GM10248 (cell line): ENCODE results near the gene NAGK.

ENCODE experiments used
- CTCF ChIA-PET: fragments of 300-600 bp; sonication (Branson Sonifier 250); formaldehyde crosslinking; extraction: SDS; loops from one replicate; lab custom pipeline; 2021; ENCODE audit warnings: antibody characterized with exemption; lab: Yijun Ruan, JAX
- POLR2A ChIA-PET: fragments of 350-650 bp; sonication (Branson Sonifier 250); formaldehyde crosslinking; extraction: SDS; loops from one replicate; lab custom pipeline; 2020; ENCODE audit warnings: antibody characterized with exemption; lab: Yijun Ruan, JAX
- DNase-seq: peaks from one replicate; pipeline ENCODE4 v3.0.0; 2012; ENCODE audit errors: extremely low spot score
- TF ChIP-seq, protein P1 (sequence below): IDR thresholded peaks from 2 replicates; pipeline ENCODE4 v1.5.1; 2012; ENCODE audit warnings: mild to moderate bottlenecking, low read depth; ENCODE audit errors: extremely low read depth, missing control alignments, control extremely low read depth

Gene NAGK

DNA sequence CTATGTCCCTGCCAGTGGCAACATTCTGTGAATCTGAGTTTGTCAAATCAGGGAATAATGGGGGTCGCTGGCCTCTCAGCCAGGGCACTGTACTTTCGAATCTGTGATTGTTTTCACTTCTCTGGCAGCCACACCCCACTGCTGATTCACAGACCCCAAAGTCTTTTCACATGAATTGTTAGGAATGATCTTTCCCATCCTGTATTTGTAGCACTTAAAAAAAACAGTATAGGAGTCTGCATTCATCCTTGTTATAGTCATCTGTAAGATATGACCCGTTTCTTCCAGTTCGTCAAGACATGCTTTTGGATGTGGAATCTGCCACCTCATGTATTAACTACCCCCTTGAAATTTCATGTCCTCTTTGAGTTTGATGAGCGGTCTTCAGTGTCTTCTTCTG is 928 bp downstream of the NAGK start:
- TF ChIP-seq, protein P1, sequence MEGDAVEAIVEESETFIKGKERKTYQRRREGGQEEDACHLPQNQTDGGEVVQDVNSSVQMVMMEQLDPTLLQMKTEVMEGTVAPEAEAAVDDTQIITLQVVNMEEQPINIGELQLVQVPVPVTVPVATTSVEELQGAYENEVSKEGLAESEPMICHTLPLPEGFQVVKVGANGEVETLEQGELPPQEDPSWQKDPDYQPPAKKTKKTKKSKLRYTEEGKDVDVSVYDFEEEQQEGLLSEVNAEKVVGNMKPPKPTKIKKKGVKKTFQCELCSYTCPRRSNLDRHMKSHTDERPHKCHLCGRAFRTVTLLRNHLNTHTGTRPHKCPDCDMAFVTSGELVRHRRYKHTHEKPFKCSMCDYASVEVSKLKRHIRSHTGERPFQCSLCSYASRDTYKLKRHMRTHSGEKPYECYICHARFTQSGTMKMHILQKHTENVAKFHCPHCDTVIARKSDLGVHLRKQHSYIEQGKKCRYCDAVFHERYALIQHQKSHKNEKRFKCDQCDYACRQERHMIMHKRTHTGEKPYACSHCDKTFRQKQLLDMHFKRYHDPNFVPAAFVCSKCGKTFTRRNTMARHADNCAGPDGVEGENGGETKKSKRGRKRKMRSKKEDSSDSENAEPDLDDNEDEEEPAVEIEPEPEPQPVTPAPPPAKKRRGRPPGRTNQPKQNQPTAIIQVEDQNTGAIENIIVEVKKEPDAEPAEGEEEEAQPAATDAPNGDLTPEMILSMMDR = no peak
- CTCF ChIA-PET = interaction anchor here (0.7 to 6.1 kb wide), 10 partner anchors 10 to 213 kb away, joined by 3 to 49 read pairs (median 6); no protein-coding TSS in a partner anchor
- no peak for DNase-seq
- POLR2A ChIA-PET = interaction anchor here (0.6 to 2.9 kb wide), 3 partner anchors 61 to 873 kb away, joined by 3 to 9 read pairs (median 3); partner anchors contain the start of genes MCEE and MPHOSPH10

DNA sequence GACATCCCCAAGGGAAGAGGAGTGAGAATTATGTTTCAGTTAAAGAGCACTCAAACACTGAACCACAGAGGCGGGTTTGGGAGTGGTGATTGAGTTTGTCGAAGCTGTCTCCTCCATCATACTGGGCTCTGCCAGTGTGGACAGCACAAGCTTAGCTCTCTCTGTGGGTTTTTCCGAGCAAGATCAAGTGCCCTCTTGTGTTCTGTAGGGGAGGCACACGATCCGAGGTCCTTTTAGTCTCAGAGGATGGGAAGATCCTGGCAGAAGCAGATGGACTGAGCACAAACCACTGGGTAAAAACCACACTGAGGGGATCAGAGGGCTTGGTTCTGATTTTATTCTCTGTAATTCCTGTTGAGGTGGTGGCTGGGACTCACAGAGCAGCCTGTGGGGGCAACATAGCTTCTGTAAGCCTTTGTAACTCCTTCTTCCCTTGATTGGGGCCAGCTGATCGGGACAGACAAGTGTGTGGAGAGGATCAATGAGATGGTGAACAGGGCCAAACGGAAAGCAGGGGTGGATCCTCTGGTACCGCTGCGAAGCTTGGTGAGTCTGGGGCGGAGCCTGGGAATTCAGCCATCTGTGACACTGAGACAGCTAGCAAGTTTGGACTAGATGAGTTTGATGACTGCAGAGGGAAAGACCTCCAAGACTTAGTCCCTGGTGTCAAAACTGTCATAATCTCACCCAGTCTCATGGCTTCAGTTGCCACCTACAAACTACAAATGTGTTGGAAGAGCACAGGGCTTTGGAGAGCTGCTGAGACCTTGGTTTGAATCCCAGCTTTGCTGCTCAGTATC is 2.0 kb downstream of the NAGK start:
- TF ChIP-seq, protein P1 = peak; percentile 32
- DNase-seq = peak; percentile 27
- ChIA-PET CTCF (interaction anchor here (0.8 to 6.1 kb wide), 22 partner anchors 8 to 261 kb away, joined by 3 to 49 read pairs (median 4); partner anchors contain the start of genes MCEE, MPHOSPH10 and ZNF638), POLR2A (interaction anchor here (1.6 kb wide), 1 partner anchor 60 kb away, joined by 9 read pairs; the partner anchor contains the start of genes MCEE and MPHOSPH10)

DNA sequence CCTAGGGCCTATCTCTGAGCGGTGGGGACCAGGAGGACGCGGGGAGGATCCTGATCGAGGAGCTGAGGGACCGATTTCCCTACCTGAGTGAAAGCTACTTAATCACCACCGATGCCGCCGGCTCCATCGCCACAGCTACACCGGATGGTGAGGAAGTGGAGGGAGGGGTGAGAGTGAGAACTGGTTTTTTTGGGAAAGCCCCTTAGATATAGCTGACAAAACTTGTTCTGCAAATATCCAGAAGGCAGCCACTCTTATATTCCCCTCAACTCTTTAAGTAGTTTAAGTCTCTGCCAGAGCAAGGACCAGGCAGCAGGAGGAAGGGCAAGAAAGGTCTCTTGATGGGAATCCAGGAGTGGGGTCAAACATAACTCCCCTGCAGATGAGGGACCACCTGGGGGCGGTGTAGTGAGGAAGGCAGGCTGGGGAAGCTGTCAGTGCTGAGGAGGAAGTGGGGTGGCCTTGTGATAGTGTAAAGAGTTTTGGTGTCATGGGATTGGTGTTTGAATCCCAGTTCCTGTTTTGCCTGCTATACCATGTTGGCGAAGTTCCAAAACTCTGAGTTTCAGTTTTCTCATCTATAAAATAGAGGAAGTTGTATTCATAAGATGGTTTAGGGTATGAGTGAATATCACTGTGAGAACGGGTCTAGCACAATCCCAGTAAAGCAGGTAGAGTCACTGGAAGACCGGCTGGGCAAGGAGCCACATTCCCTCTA is 3.4 kb downstream of the NAGK start:
- POLR2A ChIA-PET = interaction anchor here (0.6 to 1.6 kb wide), 3 partner anchors 10 to 59 kb away, joined by 3 to 9 read pairs (median 4); partner anchors contain the start of genes MCEE and MPHOSPH10

DNA sequence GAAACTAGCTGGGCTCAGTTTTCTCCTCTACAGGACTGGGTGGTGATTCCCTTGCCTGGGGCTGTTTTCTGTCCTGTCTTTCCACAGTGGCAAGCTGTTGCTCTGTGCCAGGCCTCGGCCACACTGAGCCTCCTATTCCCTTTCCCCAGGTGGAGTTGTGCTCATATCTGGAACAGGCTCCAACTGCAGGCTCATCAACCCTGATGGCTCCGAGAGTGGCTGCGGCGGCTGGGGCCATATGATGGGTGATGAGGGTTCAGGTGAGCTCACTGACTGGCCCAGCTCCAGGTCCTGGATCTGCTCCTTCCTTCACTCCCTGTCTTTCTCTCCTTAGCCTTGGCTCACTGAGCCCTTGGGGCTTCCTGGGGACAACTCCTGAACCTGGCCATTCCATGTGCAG is 4.0 kb downstream of the NAGK start:
- DNase-seq = no peak
- TF ChIP-seq, protein P1 = no peak
- POLR2A ChIA-PET = interaction anchor here (1.6 kb wide), 1 partner anchor 10 kb away, joined by 4 read pairs; no protein-coding TSS in a partner anchor
- CTCF ChIA-PET = interaction anchor here (1.4 to 6.1 kb wide), 8 partner anchors 8 to 83 kb away, joined by 3 to 49 read pairs (median 26); partner anchors contain the start of genes MCEE and MPHOSPH10

More for the DNA sequence above, 3.4 kb downstream of the NAGK start:
- CTCF ChIA-PET = interaction anchor here (0.9 to 6.1 kb wide), 19 partner anchors 9 to 260 kb away, joined by 3 to 49 read pairs (median 5); partner anchors contain the start of genes MCEE, MPHOSPH10 and ZNF638
- DNase-seq = peak; percentile 80
- TF ChIP-seq, protein P1 = peak; percentile 38

DNA sequence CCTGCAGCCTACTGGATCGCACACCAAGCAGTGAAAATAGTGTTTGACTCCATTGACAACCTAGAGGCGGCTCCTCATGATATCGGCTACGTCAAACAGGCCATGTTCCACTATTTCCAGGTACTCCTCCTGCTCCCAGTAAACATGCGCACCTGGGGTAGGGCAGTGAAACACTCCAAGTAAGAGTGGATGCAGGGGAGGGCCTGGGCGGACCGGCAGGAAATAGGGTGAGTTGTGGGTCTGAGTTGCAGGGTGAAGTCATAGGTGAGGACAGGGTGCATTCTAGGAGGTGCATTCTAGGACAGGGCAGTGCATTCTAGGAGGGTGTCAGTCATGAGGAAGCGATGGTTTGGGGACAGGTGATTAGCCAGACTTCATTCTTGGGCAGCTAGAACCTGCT is 5.0 kb downstream of the NAGK start:
- no peak for DNase-seq
- TF ChIP-seq, protein P1 = no peak
- ChIA-PET CTCF (interaction anchor here (3.9 to 4.2 kb wide), 2 partner anchors 7 to 25 kb away, joined by 27 to 49 read pairs; no protein-coding TSS in a partner anchor), POLR2A (no interaction called here)
